HCEC 1CT (cell line): Measurements from ENCODE around the gene RPL39L.

Experiments
- DNase-seq: peaks from one replicate; pipeline ENCODE4 v3.0.0-alpha.2; 2017

The RPL39L gene

DNA sequence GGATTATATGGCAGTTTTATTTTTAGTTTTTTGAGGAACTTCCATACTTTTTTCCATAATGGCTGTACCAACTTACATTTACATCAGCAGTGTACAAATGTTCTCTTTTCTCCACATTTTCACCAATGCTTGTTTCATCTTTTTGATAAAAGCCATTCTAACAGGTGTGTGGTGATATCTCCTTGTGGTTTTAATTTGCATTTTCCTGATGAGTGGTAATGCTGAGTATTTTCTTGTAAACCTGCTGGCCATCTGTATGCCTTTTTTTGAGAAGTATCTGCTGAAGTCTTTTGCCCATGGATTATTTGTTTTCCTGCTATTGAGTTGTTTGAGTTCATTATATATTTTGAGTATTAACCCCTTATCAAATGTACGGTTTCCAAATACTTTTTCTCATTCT lies 50.6 kb downstream of the RPL39L start:
- no peak for DNase-seq

DNA sequence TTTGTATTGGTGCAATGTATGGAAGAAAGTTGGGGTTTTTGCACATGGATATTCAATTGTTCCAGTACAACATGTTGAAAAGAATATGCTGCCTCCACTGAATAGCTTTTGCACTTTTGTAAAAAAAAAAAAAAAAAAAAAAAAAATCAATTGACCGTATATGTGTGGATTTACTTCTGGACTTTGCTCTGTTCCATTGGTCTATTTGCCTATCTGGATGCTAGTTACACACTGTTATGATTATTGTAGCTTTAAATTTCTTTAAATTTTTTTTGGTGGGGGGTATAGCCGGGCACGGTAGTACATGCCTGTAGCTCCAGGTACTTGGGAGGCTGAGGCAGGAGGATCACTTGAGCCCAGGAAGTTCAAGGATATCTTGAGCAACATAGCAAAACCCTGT lies 52.5 kb downstream of the RPL39L start:
- no peak for DNase-seq

DNA sequence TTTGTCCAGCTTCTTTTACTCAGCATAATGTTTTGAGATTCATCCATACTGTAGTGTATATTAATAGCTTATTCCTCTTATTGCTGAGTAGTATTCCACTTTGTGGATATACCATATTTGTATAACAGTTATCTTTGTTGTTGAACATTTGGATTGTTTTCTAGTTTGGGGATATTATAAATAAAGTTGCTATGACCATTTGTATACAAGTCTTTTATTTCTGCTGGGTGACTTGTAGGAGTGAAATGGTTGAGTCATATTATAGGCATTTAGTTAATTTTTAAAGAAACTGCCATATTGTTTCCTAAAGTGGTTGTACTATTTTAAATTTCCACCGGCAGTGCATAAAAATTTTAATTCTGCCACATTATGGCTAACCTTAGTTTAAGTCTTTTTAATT lies 53.4 kb downstream of the RPL39L start:
- no peak for DNase-seq

DNA sequence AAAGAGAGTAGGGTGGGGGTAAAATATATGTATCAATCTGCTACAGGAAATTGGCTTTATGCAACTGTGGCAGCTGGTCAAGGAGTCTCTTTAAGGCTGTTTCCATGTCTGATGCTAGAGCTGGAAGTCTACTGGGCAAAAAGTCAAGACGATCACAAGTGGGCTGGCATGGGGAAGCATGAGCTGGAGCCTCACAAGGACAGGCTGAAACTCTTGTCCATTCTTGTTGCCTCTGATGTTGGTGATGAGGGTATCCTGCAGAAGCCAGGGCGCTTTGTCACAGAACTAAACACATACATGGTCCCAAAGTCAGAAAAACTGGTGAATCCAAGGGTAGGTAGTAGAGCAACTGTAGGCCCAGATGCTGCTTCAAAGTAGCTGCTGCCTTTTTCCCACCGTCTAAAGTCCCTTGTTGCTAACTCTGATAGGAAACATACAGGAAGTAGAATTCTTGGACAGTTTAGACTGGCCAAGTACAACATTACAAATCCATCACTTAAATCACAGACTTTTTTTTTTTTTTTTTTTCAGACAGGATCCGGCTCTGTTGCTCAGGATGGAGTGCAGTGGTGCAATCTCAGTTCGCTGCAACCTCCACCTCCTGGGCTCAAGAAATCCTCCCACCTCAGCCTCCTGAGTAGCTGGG lies 54.2 kb downstream of the RPL39L start:
- DNase-seq = no peak

DNA sequence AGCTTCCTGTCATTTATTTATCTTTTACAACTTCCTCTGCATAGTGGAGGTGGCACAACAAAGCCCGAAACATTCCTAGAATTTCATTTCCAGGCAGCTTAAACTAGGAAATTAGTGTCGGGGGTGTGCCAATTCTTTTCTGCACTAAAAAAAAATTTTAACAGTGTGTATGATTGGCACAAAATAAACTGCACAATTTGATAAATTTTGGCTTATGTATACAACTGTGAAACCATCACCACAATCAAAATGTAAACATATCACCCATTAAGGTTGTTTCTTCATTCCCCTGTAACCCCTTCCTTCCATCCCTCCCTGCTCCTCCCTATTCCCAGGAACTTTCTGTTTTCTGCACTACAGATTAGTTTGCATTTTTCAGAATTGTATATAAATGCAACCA lies 54.7 kb downstream of the RPL39L start:
- DNase-seq = no peak

DNA sequence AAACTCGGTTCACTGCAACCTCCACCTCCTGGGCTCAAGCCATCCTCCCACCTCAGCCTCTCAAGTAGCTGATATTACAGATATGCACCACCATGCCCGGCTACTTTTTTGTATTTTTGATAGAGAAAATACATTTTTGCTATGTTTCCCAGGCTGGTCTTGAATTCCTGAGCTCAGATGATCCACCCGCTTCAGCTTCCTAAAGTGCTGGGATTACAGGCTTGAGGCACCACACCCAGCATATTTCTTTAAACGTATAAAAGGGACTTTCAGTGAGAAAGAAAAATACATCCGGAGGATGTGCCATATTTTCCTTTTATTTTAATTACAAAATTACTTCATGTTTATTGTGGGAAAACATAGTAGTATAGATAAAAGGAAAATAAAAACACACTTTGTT lies 55.2 kb downstream of the RPL39L start:
- no peak for DNase-seq

DNA sequence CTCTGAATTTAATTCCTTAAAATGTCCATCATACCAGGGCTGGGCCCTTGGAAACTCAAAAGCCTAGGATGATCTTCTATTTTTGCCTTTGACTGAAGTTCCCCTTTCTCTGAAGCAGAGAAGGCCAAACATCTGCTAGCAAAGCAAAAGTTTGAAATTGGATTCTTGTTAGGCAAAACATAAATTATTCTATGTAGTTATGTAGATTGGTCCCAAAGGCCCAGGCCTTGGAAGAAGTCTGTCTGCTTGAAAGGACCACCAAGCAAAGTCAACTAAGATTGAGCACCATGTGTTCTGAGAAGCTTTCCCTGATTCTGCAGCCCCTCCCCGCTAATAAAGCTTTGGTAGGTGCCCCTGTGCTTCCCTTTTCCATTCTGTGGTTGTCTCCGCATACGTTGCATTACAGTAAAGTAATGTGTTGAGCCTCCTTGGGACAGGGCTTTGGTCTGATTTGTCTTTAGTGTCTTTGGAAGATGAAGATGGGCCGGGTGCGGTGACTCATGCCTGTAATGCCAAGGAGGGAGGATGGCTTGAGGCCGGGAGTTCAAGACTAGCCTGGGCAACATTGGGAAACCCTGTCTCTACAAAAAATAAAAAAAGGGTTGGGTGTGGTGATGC lies 56.4 kb downstream of the RPL39L start:
- DNase-seq = no peak

DNA sequence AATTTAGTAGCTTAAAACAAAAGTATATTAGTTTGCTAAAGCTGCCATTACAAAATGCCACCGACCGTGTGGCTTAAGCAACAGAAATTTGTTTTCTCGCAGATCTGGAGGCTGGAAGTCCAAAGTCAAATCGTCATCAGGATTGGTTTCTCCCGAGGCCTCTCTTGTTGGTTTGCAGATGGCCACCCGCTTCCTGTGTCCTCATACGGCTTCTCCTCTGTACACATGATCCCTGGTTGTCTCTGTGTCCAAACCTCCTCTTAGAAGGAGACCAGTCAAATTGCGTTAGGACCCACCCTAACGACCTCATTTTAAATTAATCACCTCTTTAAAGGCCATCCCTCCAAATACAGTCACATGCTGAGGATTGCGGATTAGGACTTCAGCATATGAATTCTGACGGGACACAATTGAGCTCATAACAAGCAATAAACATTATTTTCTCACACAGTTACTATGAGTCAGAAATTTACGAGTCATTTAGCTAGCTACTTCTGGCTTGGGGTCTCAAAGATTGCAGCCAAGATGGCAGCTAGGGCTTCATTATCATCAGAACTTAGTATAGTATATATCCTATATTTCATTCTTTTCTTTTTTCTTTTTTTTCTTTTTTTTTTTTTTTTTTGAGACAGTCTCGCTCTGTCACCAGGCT lies 58.4 kb downstream of the RPL39L start:
- DNase-seq = no peak

DNA sequence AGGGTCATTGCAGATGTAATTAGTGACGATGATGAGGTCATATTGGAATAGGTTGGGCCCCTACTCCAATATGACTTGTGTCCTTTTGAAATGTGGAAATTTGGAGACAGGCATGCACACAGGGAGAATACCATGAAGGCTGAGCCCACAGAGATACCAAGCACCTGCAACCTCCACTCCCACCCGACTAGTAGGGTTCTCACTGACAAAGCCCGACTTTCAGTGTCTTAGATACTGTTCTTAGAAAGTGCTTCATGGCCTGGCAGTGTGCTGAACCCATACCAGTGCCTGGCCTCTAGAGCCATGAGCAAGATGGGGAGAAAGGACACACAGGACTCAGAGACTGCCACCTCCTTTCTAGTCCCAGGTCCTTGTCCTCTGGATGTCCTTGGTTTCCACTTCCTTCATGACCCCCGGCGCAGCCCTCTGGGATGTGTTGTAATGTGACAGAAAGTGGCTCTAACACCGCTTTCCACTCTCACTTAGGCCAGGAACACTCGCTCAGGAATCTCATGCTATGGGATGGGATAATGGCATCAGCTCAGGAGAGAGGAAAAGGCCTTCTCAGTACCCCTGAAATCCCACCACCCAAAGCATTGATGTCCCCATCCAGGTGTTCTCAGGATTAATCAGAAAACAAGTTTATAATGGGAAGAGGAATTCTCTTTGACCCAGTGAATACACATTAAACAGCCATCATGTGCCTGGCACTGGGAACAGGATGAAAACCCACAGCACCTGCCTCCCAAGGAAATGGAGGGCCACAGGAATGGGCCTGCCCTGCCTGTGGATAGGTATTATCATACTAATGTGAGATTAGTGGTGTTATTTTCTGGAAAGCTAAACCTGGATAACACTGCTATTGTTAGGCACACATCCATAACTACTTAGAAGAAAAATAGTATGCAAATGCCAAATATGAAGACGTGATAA lies 59.9 kb downstream of the RPL39L start:
- no peak for DNase-seq

DNA sequence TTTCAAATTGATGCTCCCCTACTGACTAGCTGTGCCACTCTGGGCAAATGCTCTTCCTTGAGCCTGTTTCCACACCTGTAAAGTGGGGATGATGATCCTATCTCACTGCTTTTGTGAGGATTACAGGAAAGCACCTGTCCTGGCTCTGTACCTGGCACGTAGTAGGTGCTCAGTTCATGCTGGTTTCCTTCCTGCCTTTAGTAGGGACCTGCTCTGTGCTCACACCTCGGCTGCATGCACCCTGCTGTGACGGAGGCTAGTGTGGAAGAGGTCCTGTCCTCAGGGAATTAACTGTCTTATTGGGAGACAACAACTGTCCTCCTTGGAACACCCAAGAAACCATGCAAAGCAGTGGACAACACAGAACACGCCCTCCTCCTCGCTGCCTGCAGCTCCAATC lies 61.8 kb downstream of the RPL39L start:
- DNase-seq = no peak

DNA sequence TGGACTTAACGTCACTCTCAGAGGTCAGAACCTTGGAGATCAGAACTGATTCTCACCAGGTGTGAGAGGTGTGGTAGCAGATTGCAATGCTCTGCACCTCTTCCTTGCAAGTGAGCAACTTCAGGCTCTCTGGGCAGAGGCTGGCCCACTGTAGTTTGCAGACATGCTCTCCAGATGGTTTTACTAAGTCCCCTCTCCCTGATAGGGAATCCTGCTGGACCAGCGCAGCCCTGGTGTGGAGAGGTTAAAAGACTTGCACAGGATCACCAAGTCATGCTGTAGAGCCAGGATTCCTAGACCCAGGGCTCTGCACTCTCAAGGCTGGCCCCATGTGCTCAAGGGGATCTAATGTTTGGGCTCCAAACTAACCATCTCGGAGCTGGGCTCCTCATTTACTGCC lies 62.2 kb downstream of the RPL39L start:
- no peak for DNase-seq

DNA sequence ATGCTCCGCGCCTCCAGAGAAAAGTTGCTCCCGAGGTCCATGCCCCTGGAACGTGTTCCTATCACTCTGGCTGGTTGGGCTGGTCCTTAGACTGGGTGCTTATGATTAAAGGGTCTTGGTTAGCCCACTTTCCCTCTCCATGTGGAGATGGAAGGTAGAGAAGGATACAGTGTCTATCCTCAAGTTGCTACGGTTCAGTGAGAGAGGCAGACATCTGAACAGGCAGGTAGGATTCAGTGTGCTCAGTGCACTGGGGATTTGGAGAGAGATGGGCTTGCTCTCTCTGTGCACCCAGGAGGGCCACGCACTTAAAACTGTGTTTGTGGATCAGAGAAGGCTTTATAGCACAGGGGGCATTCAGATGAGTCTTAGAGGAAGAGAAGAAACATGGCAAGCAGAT lies 63.0 kb downstream of the RPL39L start:
- no peak for DNase-seq

DNA sequence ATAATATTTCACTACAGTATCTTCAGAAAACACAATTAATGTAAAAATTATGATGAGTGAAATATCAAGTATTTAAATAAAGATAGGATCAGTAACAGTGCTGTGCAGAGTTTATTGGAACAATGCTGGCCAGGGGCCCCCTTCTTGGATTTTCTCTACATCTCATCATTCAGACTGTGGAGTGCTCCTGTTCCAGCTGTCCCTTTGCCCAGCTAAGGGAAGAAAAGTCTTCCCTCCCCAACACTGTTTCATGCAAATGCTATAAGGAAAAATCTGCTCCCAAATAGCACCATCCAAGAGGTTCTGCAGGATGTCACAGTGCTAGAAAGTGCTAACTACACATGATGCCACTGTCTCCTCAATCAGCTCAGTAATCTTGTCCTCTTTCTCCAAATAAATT lies 64.5 kb downstream of the RPL39L start:
- DNase-seq = no peak

DNA sequence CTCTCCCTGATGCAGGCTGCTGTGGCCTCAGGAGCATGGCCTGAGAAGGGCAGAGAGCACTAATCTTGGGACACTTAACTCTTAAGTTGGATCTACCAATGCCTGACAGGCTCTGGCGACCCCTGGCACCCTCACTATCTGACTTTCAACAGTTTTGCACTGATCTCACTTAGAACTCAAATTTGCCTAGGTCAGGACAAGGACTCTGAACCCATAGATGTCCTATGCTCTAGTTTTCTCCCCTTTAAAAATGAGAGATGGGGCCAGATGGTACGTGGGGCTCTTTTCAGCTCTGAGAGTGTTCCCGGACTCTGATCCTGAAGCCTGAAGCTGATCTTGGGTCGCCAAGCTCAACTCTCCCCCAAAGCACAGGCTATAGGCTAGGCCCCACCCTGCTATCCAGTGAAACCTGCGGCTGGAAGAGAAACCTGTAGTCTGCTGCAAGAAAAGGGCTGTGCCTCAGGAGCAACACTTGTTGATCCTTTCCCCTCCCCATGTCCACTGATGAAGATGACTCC lies 65.7 kb downstream of the RPL39L start:
- DNase-seq = no peak

DNA sequence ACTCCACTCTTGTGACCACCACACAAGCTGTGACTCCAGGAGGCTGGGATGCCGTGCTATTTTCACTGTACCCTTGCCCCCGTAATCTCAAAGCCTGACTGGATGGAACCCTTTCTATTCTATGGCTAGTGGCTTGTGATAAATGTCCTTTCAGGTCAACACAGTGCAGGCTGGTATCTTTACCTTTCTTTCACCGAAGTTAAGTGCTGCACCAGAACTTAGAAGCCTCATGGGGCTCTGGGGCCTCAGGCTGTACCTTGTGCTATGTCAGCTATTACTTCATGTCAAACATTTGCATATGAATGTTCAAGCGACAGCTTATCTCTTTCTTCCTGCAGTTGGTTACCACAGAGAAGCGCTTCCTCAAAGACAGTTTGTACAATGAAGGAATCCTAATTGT lies 66.8 kb downstream of the RPL39L start:
- no peak for DNase-seq

DNA sequence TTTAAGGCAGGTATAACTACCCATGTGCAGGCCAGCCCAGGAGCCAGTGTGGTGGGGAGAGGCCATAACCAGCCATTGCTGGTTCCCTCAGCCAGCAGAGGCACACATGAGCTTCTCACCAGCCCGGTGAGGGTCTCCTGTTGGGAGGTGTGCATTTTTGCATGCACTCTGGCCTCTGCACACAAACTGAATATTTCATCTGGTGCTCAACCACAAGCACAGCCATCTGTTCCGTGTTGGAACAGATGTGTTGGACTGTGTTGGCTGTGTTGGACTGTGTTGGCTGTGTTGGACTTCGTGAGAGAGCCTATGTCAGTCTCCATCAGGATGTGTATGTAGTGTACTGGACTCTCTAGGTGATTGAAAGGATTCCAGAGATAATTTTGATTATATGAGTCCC lies 67.2 kb downstream of the RPL39L start:
- no peak for DNase-seq
